Panc1 (cell line): Measurements from ENCODE around the gene ZW10.

Source experiments
- POLR2AphosphoS5 ChIP-seq: IDR thresholded peaks from 2 replicates; pipeline ENCODE4 v1.6.1; 2012; ENCODE audit warnings: mild to moderate bottlenecking, low read depth, low read length, moderate library complexity
- SIN3A ChIP-seq: IDR thresholded peaks from 2 replicates; pipeline ENCODE4 v1.6.1; 2012; ENCODE audit warnings: low read depth, mild to moderate bottlenecking, low read length, moderate library complexity, borderline replicate concordance; ENCODE audit not compliant: insufficient read depth
- TCF7L2 ChIP-seq: IDR thresholded peaks from 2 replicates; pipeline ENCODE4 v1.6.1; 2011; ENCODE audit warnings: mild to moderate bottlenecking, low read depth, low read length, inconsistent platforms
- TF ChIP-seq, protein P1 (sequence below), 2 experiments: IDR thresholded peaks; 2 replicates each; pipeline ENCODE4 v1.6.1; 2011 to 2012; ENCODE audit warnings: low read depth in 2 of 2, control low read depth in 1 of 2, low read length in 1 of 2, mild to moderate bottlenecking in 1 of 2, moderate library complexity in 1 of 2; ENCODE audit not compliant: insufficient read depth in 1 of 2
- TF ChIP-seq, protein P2 (sequence below): fragments of 450-650 bp; IDR thresholded peaks from 2 replicates; pipeline ENCODE4 v1.5.1; 2017; ENCODE audit warnings: mild to moderate bottlenecking

DNA sequence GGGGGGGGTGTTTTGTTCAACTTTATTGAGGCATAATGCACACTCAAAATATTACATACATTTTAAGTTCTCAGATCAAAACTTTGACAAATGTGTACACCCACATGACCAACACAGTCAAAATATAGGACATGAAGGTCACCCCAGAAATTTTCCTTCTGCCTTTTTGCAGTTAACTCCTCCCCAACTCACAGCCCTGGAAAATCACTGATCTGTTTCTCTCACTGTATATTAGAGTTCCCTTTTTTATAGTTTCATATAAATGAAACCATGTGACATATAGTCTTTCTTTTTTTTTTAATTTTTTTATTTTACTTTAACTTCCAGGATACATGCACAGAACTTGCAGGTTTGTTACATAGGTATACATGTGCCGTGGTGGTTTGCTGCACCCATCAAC is 72.0 kb downstream of the ZW10 start:
- TF ChIP-seq, protein P1, sequence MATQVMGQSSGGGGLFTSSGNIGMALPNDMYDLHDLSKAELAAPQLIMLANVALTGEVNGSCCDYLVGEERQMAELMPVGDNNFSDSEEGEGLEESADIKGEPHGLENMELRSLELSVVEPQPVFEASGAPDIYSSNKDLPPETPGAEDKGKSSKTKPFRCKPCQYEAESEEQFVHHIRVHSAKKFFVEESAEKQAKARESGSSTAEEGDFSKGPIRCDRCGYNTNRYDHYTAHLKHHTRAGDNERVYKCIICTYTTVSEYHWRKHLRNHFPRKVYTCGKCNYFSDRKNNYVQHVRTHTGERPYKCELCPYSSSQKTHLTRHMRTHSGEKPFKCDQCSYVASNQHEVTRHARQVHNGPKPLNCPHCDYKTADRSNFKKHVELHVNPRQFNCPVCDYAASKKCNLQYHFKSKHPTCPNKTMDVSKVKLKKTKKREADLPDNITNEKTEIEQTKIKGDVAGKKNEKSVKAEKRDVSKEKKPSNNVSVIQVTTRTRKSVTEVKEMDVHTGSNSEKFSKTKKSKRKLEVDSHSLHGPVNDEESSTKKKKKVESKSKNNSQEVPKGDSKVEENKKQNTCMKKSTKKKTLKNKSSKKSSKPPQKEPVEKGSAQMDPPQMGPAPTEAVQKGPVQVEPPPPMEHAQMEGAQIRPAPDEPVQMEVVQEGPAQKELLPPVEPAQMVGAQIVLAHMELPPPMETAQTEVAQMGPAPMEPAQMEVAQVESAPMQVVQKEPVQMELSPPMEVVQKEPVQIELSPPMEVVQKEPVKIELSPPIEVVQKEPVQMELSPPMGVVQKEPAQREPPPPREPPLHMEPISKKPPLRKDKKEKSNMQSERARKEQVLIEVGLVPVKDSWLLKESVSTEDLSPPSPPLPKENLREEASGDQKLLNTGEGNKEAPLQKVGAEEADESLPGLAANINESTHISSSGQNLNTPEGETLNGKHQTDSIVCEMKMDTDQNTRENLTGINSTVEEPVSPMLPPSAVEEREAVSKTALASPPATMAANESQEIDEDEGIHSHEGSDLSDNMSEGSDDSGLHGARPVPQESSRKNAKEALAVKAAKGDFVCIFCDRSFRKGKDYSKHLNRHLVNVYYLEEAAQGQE (IDR thresholded peaks at IDR 0.05; ENCODE audit: insufficient read depth in 1 of 2, low read depth in 2 of 2, low read length in 1 of 2): no peak
- TF ChIP-seq, protein P2, sequence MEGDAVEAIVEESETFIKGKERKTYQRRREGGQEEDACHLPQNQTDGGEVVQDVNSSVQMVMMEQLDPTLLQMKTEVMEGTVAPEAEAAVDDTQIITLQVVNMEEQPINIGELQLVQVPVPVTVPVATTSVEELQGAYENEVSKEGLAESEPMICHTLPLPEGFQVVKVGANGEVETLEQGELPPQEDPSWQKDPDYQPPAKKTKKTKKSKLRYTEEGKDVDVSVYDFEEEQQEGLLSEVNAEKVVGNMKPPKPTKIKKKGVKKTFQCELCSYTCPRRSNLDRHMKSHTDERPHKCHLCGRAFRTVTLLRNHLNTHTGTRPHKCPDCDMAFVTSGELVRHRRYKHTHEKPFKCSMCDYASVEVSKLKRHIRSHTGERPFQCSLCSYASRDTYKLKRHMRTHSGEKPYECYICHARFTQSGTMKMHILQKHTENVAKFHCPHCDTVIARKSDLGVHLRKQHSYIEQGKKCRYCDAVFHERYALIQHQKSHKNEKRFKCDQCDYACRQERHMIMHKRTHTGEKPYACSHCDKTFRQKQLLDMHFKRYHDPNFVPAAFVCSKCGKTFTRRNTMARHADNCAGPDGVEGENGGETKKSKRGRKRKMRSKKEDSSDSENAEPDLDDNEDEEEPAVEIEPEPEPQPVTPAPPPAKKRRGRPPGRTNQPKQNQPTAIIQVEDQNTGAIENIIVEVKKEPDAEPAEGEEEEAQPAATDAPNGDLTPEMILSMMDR: no peak
- TF ChIP-seq TCF7L2: no peak
- TF ChIP-seq POLR2AphosphoS5: no peak
- TF ChIP-seq SIN3A: no peak
